SK-N-SH (cell line): ENCODE data around the gene DNASE2. TPM values are rescaled to one million over a fixed set of nuclear protein-coding genes. Genes with fewer than 3 reads are reported as not detected.

ENCODE experiments used
- CTCF ChIA-PET: fragments of 300-600, 350-600 bp; formaldehyde crosslinking; extraction: SDS; loops from one replicate; lab custom pipeline; 2021; lab: Yijun Ruan, JAX
- POLR2A ChIA-PET: fragments of 350-600 bp; sonication (Branson Sonifier 250); formaldehyde crosslinking; extraction: SDS; loops from one replicate; lab custom pipeline; 2020; ENCODE audit warnings: antibody characterized with exemption, inconsistent platforms; lab: Yijun Ruan, JAX
- DNase-seq: peaks from one replicate; pipeline ENCODE4 v3.0.0; 2012
- H2AFZ ChIP-seq: fragments of 200-600 bp; sonication (generic); 2 replicates; pipeline ENCODE4 v1.8.1; 2016; ENCODE audit warnings: antibody characterized with exemption, mild to moderate bottlenecking, low read depth
- H3F3A ChIP-seq: fragments of 200-600 bp; sonication (generic); replicated peaks from 2 replicates; pipeline ENCODE3; 2016; ENCODE audit warnings: antibody characterized with exemption, mild to moderate bottlenecking; ENCODE audit not compliant: insufficient read depth
- H3K27ac ChIP-seq, 2 experiments: fragments of 200-500 bp in 1 of 2; fragments of 200-600 bp in 1 of 2; sonication (Bioruptor generic) in 1 of 2; sonication (generic), shearing (Covaris generic) in 1 of 2; 2 replicates each; pipeline versions ENCODE4 v1.5.1 to v1.6.1; 2014 to 2016; ENCODE audit warnings: low read depth in 2 of 2, inconsistent platforms in 1 of 2, low read length in 1 of 2, mild to moderate bottlenecking in 1 of 2, mixed read lengths in 1 of 2
- H3K27me3 ChIP-seq: fragments of 200-600 bp; sonication (generic), shearing (Covaris generic); 2 replicates; pipeline ENCODE4 v1.6.1; 2016; ENCODE audit warnings: mixed run types; ENCODE audit not compliant: insufficient read depth
- H3K36me3 ChIP-seq, 2 experiments: fragments of 200-500 bp in 1 of 2; fragments of 200-600 bp in 1 of 2; sonication (Bioruptor generic) in 1 of 2; sonication (generic) in 1 of 2; replicated peaks in 1 of 2; 2 replicates each; pipeline versions ENCODE3 to v1.5.1; 2014 to 2016; ENCODE audit warnings: low read length in 1 of 2, mild to moderate bottlenecking in 1 of 2; ENCODE audit not compliant: insufficient read depth in 2 of 2, control insufficient read depth in 1 of 2
- H3K4me1 ChIP-seq, 2 experiments: fragments of 200-500 bp in 1 of 2; fragments of 200-600 bp in 1 of 2; sonication (Bioruptor generic) in 1 of 2; sonication (generic), shearing (Covaris generic) in 1 of 2; 2 replicates each; pipeline versions ENCODE4 v1.5.1 to v1.6.1; 2014 to 2016; ENCODE audit warnings: low read depth in 1 of 2, low read length in 1 of 2, mixed run types in 1 of 2; ENCODE audit not compliant: insufficient read depth in 2 of 2, control insufficient read depth in 1 of 2
- H3K4me2 ChIP-seq: fragments of 200-600 bp; sonication (generic), shearing (Covaris generic); 2 replicates; pipeline ENCODE4 v1.6.1; 2017; ENCODE audit warnings: mixed run types
- H3K4me3 ChIP-seq, 2 experiments: fragments of 200-500 bp in 1 of 2; fragments of 200-600 bp in 1 of 2; sonication (Bioruptor generic) in 1 of 2; sonication (generic), shearing (Covaris generic) in 1 of 2; 2 replicates each; pipeline versions ENCODE4 v1.5.1 to v1.8.1; 2014 to 2016; ENCODE audit warnings: low read depth in 2 of 2, inconsistent platforms in 1 of 2, low read length in 1 of 2, mild to moderate bottlenecking in 1 of 2, mixed read lengths in 1 of 2, moderate library complexity in 1 of 2
- H3K79me2 ChIP-seq: fragments of 200-600 bp; sonication (generic); 2 replicates; pipeline ENCODE4 v1.8.1; 2017; ENCODE audit warnings: mild to moderate bottlenecking; ENCODE audit not compliant: insufficient read depth
- H3K9ac ChIP-seq: fragments of 200-600 bp; sonication (generic); 2 replicates; pipeline ENCODE4 v1.6.1; 2017; ENCODE audit warnings: mixed run types
- H3K9me2 ChIP-seq: fragments of 200-600 bp; sonication (generic); 2 replicates; pipeline ENCODE4 v1.6.1; 2017; ENCODE audit warnings: mixed run types
- H3K9me3 ChIP-seq: fragments of 200-600 bp; sonication (generic); 2 replicates; pipeline ENCODE4 v1.6.1; 2017; ENCODE audit warnings: mixed run types, mild to moderate bottlenecking, moderate library complexity
- H4K20me1 ChIP-seq: fragments of 200-600 bp; sonication (generic); 2 replicates; pipeline ENCODE4 v1.6.1; 2017; ENCODE audit warnings: mild to moderate bottlenecking, mixed run types; ENCODE audit not compliant: insufficient read depth
- CHD2 ChIP-seq: fragments of 150-350 bp; IDR thresholded peaks from 2 replicates; pipeline ENCODE4 v1.6.1; 2018; ENCODE audit warnings: low read length; ENCODE audit not compliant: partially characterized antibody
- CTCF ChIP-seq: fragments of 200-600 bp; sonication (generic); IDR thresholded peaks from 2 replicates; pipeline ENCODE4 v1.6.1; 2017; ENCODE audit warnings: antibody characterized with exemption, mild to moderate bottlenecking, moderate library complexity
- EP300 ChIP-seq, 2 experiments: IDR thresholded peaks; 2 replicates each; pipeline versions ENCODE4 v1.4.0 to v1.6.1; 2012; ENCODE audit warnings: borderline replicate concordance in 1 of 2, low read depth in 1 of 2, low read length in 1 of 2
- FOXJ3 ChIP-seq: sonication (generic); formaldehyde crosslinking; IDR thresholded peaks from 2 replicates; pipeline ENCODE4 v1.5.1; 2020; ENCODE audit warnings: mild to moderate bottlenecking, missing genetic modification reagents
- FOXM1 ChIP-seq: IDR thresholded peaks from 2 replicates; pipeline ENCODE4 v1.4.0; 2012; ENCODE audit warnings: low read depth, mild to moderate bottlenecking
- GABPA ChIP-seq: IDR thresholded peaks from 2 replicates; pipeline ENCODE4 v1.4.0; 2012; ENCODE audit warnings: low read depth, mild to moderate bottlenecking
- GATA2 ChIP-seq: sonication (generic); formaldehyde crosslinking; IDR thresholded peaks from 2 replicates; pipeline ENCODE4 v1.5.0; 2020; ENCODE audit warnings: mild to moderate bottlenecking, missing genetic modification reagents
- JUND ChIP-seq: IDR thresholded peaks from 2 replicates; pipeline ENCODE4 v1.4.0; 2012
- MEF2A ChIP-seq: IDR thresholded peaks from 2 replicates; pipeline ENCODE4 v1.4.0; 2012; ENCODE audit warnings: low read depth, borderline replicate concordance
- MXI1 ChIP-seq: IDR thresholded peaks from 2 replicates; pipeline ENCODE4 v1.6.1; 2012; ENCODE audit warnings: mild to moderate bottlenecking, low read depth, low read length, improper control_type of control experiment
- POLR2AphosphoS5 ChIP-seq: IDR thresholded peaks from 2 replicates; pipeline ENCODE4 v1.6.1; 2012; ENCODE audit warnings: low read depth, low read length
- RAD21 ChIP-seq: IDR thresholded peaks from 2 replicates; pipeline ENCODE4 v1.6.1; 2012; ENCODE audit warnings: mild to moderate bottlenecking, low read length
- SIN3A ChIP-seq: IDR thresholded peaks from 2 replicates; pipeline ENCODE4 v1.6.1; 2012; ENCODE audit warnings: low read depth, mild to moderate bottlenecking, low read length, moderate library complexity, borderline replicate concordance
- TCF12 ChIP-seq: IDR thresholded peaks from 2 replicates; pipeline ENCODE4 v1.4.0; 2012
- TEAD4 ChIP-seq: IDR thresholded peaks from 2 replicates; pipeline ENCODE4 v1.4.0; 2012; ENCODE audit warnings: mild to moderate bottlenecking, borderline replicate concordance; ENCODE audit not compliant: insufficient read depth
- USF1 ChIP-seq: IDR thresholded peaks from 2 replicates; pipeline ENCODE4 v1.4.0; 2012; ENCODE audit warnings: low read depth, borderline replicate concordance
- USF2 ChIP-seq: fragments of 150-350 bp; IDR thresholded peaks from 2 replicates; pipeline ENCODE4 v1.6.1; 2017; ENCODE audit warnings: antibody characterized with exemption, low read length, low read depth, borderline replicate concordance
- WGBS: methylation state at CpG from one replicate; pipeline ENCODE4 v1.1.6; 2017; ENCODE audit warnings: low lambda C conversion rate; 5-methylcytosine and 5-hydroxymethylcytosine counted together
- polyA plus RNA-seq, 3 experiments: library from polyadenylated mRNA; depleted of rRNA; stranded (reverse); fragments of >200 nt; gene quantifications; 2 replicates each; pipeline ENCODE4 v1.2.3, GENCODE V29; 2012

DNASE2 gene
- polyA plus RNA-seq, 1 of the 3 experiments (the other 2 are of a cell fraction) = 29.8 TPM

- TF ChIP-seq CTCF (peak; percentile 60), FOXM1 (no peak), RAD21 (peak; percentile 28; the same call in 1 of the 2 replicates)
These were observed 42.9 kb downstream of the DNASE2 start, which contains the start of gene MAST1 (continued) for GRCh38 chr19:12838182-12838885.

- ChIA-PET CTCF (interaction anchor here (0.5 to 3.1 kb wide), 11 partner anchors 11 to 310 kb away, joined by 3 to 18 read pairs (median 4); partner anchors contain the start of gene RNASEH2A), POLR2A (interaction anchor here (1.1 to 1.3 kb wide), 2 partner anchors 8 to 35 kb away, joined by 3 read pairs; partner anchors contain the start of gene THSD8)
- H2AFZ ChIP-seq = no peak overlapping the region
- no peak overlapping the region for H3K9ac ChIP-seq
- no peak for DNase-seq
- TF ChIP-seq SIN3A (no peak), MEF2A (no peak), POLR2AphosphoS5 (no peak), JUND (no peak), USF2 (no peak), FOXM1 (no peak), EP300 (IDR thresholded peaks at IDR 0.05; ENCODE audit: borderline replicate concordance in 1 of 2, low read depth in 1 of 2, low read length in 1 of 2) (no peak), FOXJ3 (no peak), MXI1 (no peak), USF1 (no peak), GATA2 (CRISPR knock-in tag) (no peak), TEAD4 (no peak), TCF12 (no peak), CHD2 (no peak), GABPA (no peak), RAD21 (no peak), CTCF (no peak)
- H3K36me3 ChIP-seq = no peaks in the 10 kb centered on the region
- no peak overlapping the region for H3K4me2 ChIP-seq
- no peak overlapping the region for H3K27ac ChIP-seq
- no peaks in the 10 kb centered on the region for H3K27me3 ChIP-seq
- peaks cover 36% of the 10 kb centered on the region for H3F3A ChIP-seq
- H3K9me2 ChIP-seq = no peaks in the 10 kb centered on the region
- no peak overlapping the region for H3K4me3 ChIP-seq
- no peaks in the 10 kb centered on the region for H3K9me3 ChIP-seq
- no peaks in the 10 kb centered on the region for H3K79me2 ChIP-seq
- H3K4me1 ChIP-seq = peaks cover 5 to 58% of the 10 kb centered on the region in 2 experiments; a peak in 2 of 4 replicates
- no peaks in the 10 kb centered on the region for H4K20me1 ChIP-seq
- WGBS = 79% methylated on average over 4 of the region's 4 CpGs
These were observed 44.0 kb downstream of the DNASE2 start for GRCh38 chr19:12837225-12837624.
